Measurements from ENCODE around the gene C11orf21. TPM values are rescaled to one million over a fixed set of nuclear protein-coding genes. Genes with fewer than 3 reads are reported as not detected.
A peak's percentile ranks its signal among the peaks of the same experiment; 100 is the strongest.

C11orf21 gene
- polyA plus RNA-seq, 4 donors = 0.34 to 1.3 (median 0.80) TPM

- no peak for DNase-seq (ENCODE audit: low read depth in 4 of 4, low spot score in 3 of 4)
These were observed 23.4 kb upstream of the C11orf21 start for GRCh38 chr11:2325123-2325522.

- DNase-seq (ENCODE audit: low read depth in 4 of 4, low spot score in 3 of 4) = no peak
These were observed 19.6 kb upstream of the C11orf21 start for GRCh38 chr11:2321311-2321683.

GRCh38 chr11:2320568-2321310, 19.0 kb upstream of the C11orf21 start:
- DNase-seq (ENCODE audit: low read depth in 4 of 4, low spot score in 3 of 4) = no peak

GRCh38 chr11:2319791-2320472, 18.2 kb upstream of the C11orf21 start:
- no peak for DNase-seq (ENCODE audit: low read depth in 4 of 4, low spot score in 3 of 4)

- no peak for DNase-seq (ENCODE audit: low read depth in 4 of 4, low spot score in 3 of 4)
These were observed 17.0 kb upstream of the C11orf21 start for GRCh38 chr11:2318707-2319106.

GRCh38 chr11:2318123-2318522, 16.4 kb upstream of the C11orf21 start:
- no peak for DNase-seq (ENCODE audit: low read depth in 4 of 4, low spot score in 3 of 4)

GRCh38 chr11:2317354-2318050, 15.8 kb upstream of the C11orf21 start:
- no peak for DNase-seq (ENCODE audit: low read depth in 4 of 4, low spot score in 3 of 4)

- no peak for DNase-seq (ENCODE audit: low read depth in 4 of 4, low spot score in 3 of 4)
These were observed 15.2 kb upstream of the C11orf21 start for GRCh38 chr11:2316963-2317244.

GRCh38 chr11:2316169-2316962, 14.6 kb upstream of the C11orf21 start:
- DNase-seq (ENCODE audit: low read depth in 4 of 4, low spot score in 3 of 4) = no peak

GRCh38 chr11:2315395-2316168, 13.9 kb upstream of the C11orf21 start:
- DNase-seq (ENCODE audit: low read depth in 4 of 4, low spot score in 3 of 4) = no peak

GRCh38 chr11:2314525-2315394, 13.0 kb upstream of the C11orf21 start:
- DNase-seq (ENCODE audit: low read depth in 4 of 4, low spot score in 3 of 4) = peak; percentile 55 to 83 (median 78)

- no peak for DNase-seq (ENCODE audit: low read depth in 4 of 4, low spot score in 3 of 4)
These were observed 12.4 kb upstream of the C11orf21 start for GRCh38 chr11:2314136-2314524.

GRCh38 chr11:2313051-2313951, 11.6 kb upstream of the C11orf21 start:
- no peak for DNase-seq (ENCODE audit: low read depth in 4 of 4, low spot score in 3 of 4)

GRCh38 chr11:2312232-2313042, 10.7 kb upstream of the C11orf21 start:
- DNase-seq (ENCODE audit: low read depth in 4 of 4, low spot score in 3 of 4) = no peak

GRCh38 chr11:2311353-2312133, 9.8 kb upstream of the C11orf21 start:
- no peak for DNase-seq (ENCODE audit: low read depth in 4 of 4, low spot score in 3 of 4)

- no peak for DNase-seq (ENCODE audit: low read depth in 4 of 4, low spot score in 3 of 4)
These were observed 9.2 kb upstream of the C11orf21 start for GRCh38 chr11:2310786-2311352.
